ENCODE data around the gene FLYWCH2.

FLYWCH2 gene

GRCh38 chr16:2946649-2947048, 63.6 kb downstream of the FLYWCH2 start:
- no peak for DNase-seq
